Measurements from ENCODE around the gene CDH13. TPM values are rescaled to one million over a fixed set of nuclear protein-coding genes. Genes with fewer than 3 reads are reported as not detected.

Gene CDH13
- total RNA-seq, 1 donor from 2014 or later: 45.1 TPM

GRCh38 chr16:82776470-82777146, 149.8 kb downstream of the CDH13 start:
- no peak for TF ChIP-seq CTCF (IDR thresholded peaks at IDR 0.05)
- DNase-seq (ENCODE audit: low spot score): no peak
- no peak overlapping the region for H3K4me3 Mint-ChIP-seq (ENCODE audit: unreplicated experiment)
- H3K27ac Mint-ChIP-seq (ENCODE audit: unreplicated experiment): no peak overlapping the region
- peaks cover 1% of the 10 kb centered on the region for H3K36me3 Mint-ChIP-seq (ENCODE audit: low read depth)
- peaks cover 2% of the 10 kb centered on the region for H3K27me3 Mint-ChIP-seq (ENCODE audit: low read depth)
- no peaks in the 10 kb centered on the region for H3K9me3 Mint-ChIP-seq (ENCODE audit: low read depth)
- peaks cover 9% of the 10 kb centered on the region for H3K4me1 Mint-ChIP-seq (ENCODE audit: low read depth)

- peaks cover 1% of the 10 kb centered on the region for H3K36me3 Mint-ChIP-seq (ENCODE audit: low read depth)
- H3K9me3 Mint-ChIP-seq (ENCODE audit: low read depth): no peaks in the 10 kb centered on the region
- H3K27me3 Mint-ChIP-seq (ENCODE audit: low read depth): peaks cover 2% of the 10 kb centered on the region
- DNase-seq (ENCODE audit: low spot score): no peak
- no peak overlapping the region for H3K27ac Mint-ChIP-seq (ENCODE audit: unreplicated experiment)
- TF ChIP-seq CTCF (IDR thresholded peaks at IDR 0.05): no peak
- H3K4me1 Mint-ChIP-seq (ENCODE audit: low read depth): no peaks in the 10 kb centered on the region
- H3K4me3 Mint-ChIP-seq (ENCODE audit: unreplicated experiment): no peak overlapping the region
Observed at GRCh38 chr16:82782715-82783251, 156.0 kb downstream of the CDH13 start.

- H3K4me3 Mint-ChIP-seq (ENCODE audit: unreplicated experiment): no peak overlapping the region
- H3K4me1 Mint-ChIP-seq (ENCODE audit: low read depth): no peaks in the 10 kb centered on the region
- DNase-seq (ENCODE audit: low spot score): no peak
- no peak for TF ChIP-seq CTCF (IDR thresholded peaks at IDR 0.05)
- H3K27me3 Mint-ChIP-seq (ENCODE audit: low read depth): peaks cover 2% of the 10 kb centered on the region
- no peaks in the 10 kb centered on the region for H3K9me3 Mint-ChIP-seq (ENCODE audit: low read depth)
- no peak overlapping the region for H3K27ac Mint-ChIP-seq (ENCODE audit: unreplicated experiment)
- peaks cover 1% of the 10 kb centered on the region for H3K36me3 Mint-ChIP-seq (ENCODE audit: low read depth)
Observed at GRCh38 chr16:82783933-82784572, 157.3 kb downstream of the CDH13 start.

GRCh38 chr16:82784573-82784968, 157.8 kb downstream of the CDH13 start:
- no peaks in the 10 kb centered on the region for H3K9me3 Mint-ChIP-seq (ENCODE audit: low read depth)
- no peaks in the 10 kb centered on the region for H3K4me1 Mint-ChIP-seq (ENCODE audit: low read depth)
- no peak for TF ChIP-seq CTCF (IDR thresholded peaks at IDR 0.05)
- no peaks in the 10 kb centered on the region for H3K27me3 Mint-ChIP-seq (ENCODE audit: low read depth)
- no peak overlapping the region for H3K27ac Mint-ChIP-seq (ENCODE audit: unreplicated experiment)
- no peak overlapping the region for H3K4me3 Mint-ChIP-seq (ENCODE audit: unreplicated experiment)
- H3K36me3 Mint-ChIP-seq (ENCODE audit: low read depth): no peaks in the 10 kb centered on the region
- DNase-seq (ENCODE audit: low spot score): no peak

GRCh38 chr16:82788225-82788624, 161.5 kb downstream of the CDH13 start:
- no peaks in the 10 kb centered on the region for H3K4me1 Mint-ChIP-seq (ENCODE audit: low read depth)
- H3K27me3 Mint-ChIP-seq (ENCODE audit: low read depth): no peaks in the 10 kb centered on the region
- no peak for TF ChIP-seq CTCF (IDR thresholded peaks at IDR 0.05)
- no peaks in the 10 kb centered on the region for H3K9me3 Mint-ChIP-seq (ENCODE audit: low read depth)
- no peak overlapping the region for H3K4me3 Mint-ChIP-seq (ENCODE audit: unreplicated experiment)
- H3K36me3 Mint-ChIP-seq (ENCODE audit: low read depth): no peaks in the 10 kb centered on the region
- no peak for DNase-seq (ENCODE audit: low spot score)
- no peak overlapping the region for H3K27ac Mint-ChIP-seq (ENCODE audit: unreplicated experiment)
